ENCODE data around the gene CGA. TPM values are rescaled to one million over a fixed set of nuclear protein-coding genes. Genes with fewer than 3 reads are reported as not detected.

CGA gene
- total and polyA plus RNA-seq, 4 donors: not detected

DNA sequence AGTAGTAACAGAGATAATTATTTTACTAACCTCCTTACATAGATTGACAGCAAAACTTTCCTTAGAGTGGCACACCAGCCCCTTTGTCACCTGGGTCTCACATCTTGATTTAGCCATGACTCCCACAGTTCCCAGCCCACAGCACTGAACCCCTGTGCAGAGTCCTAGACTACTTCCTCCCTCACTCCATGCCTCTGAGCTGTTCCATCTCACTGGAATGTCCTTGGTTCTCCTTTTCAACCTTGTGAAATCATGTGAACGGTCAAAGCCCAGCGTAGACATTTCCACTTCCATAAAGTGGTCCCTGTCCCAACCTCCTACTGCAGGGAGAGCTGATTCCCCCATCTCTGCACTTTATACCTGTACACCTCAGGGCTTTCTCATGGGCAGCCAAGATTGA lies 19.7 kb downstream of the CGA start:
- intact Hi-C loops (cut with DNase I): no loop called here
- Histone ChIP-seq H3K4me1 (ENCODE audit: control insufficient read depth in 1 of 2, insufficient read depth in 2 of 2, low read length in 2 of 2) (no peaks in the 10 kb centered on the region), H3K27ac (ENCODE audit: low read depth in 1 of 2, low read length in 2 of 2) (no peak overlapping the region), H3K4me3 (ENCODE audit: low read length in 2 of 2) (no peak overlapping the region), H3K9me3 (ENCODE audit: control insufficient read depth, low read length) (no peaks in the 10 kb centered on the region), H3K36me3 (ENCODE audit: control insufficient read depth in 1 of 2, insufficient read depth in 2 of 2, low read length in 1 of 2) (no peaks in the 10 kb centered on the region), H3K27me3 (ENCODE audit: control insufficient read depth in 1 of 2, insufficient read depth in 2 of 2, low read length in 1 of 2) (no peaks in the 10 kb centered on the region)
- DNase-seq (no peak), ATAC-seq (ENCODE audit: low FRiP score) (no peak)
- WGBS, 2 donors: 92 to 97% methylated on average over 2 of the region's 2 CpGs

DNA sequence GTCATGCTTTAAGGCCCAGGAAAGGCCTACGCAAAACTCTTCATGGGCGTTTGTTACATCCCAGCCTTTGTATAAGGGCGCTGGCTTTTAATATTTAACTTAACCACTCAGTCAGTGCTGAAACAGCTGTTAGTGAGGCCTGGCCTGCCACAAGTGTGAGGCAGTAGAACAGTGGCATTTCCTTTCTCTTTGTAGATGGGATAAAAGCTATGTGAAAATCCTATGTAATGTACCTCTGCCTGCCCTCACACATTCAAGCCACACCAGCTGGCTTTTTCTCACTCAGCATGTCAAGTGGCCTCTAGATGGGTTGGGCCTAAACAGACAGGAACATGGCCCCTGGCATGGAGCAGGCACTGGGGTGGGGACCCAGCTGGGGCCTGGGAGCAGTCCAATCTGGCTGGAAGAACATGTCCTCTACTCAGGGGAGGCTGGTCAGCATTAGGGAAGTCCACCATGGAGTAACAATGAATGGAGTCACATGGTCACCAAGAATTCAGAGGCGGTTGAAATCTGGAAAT lies 20.7 kb downstream of the CGA start:
- 91 to 93% methylated on average over 4 of the region's 4 CpGs for WGBS, 2 donors
- no peak overlapping the region for H3K27ac ChIP-seq (ENCODE audit: low read depth in 1 of 2, low read length in 2 of 2)
- ATAC-seq (ENCODE audit: low FRiP score): no peak
- H3K27me3 ChIP-seq (ENCODE audit: control insufficient read depth in 1 of 2, insufficient read depth in 2 of 2, low read length in 1 of 2): no peaks in the 10 kb centered on the region
- no peak for DNase-seq
- no peaks in the 10 kb centered on the region for H3K9me3 ChIP-seq (ENCODE audit: control insufficient read depth, low read length)
- no peak overlapping the region for H3K4me3 ChIP-seq (ENCODE audit: low read length in 2 of 2)
- no peaks in the 10 kb centered on the region for H3K4me1 ChIP-seq (ENCODE audit: control insufficient read depth in 1 of 2, insufficient read depth in 2 of 2, low read length in 2 of 2)
- H3K36me3 ChIP-seq (ENCODE audit: control insufficient read depth in 1 of 2, insufficient read depth in 2 of 2, low read length in 1 of 2): no peaks in the 10 kb centered on the region
- intact Hi-C loops (cut with DNase I): no loop called here

DNA sequence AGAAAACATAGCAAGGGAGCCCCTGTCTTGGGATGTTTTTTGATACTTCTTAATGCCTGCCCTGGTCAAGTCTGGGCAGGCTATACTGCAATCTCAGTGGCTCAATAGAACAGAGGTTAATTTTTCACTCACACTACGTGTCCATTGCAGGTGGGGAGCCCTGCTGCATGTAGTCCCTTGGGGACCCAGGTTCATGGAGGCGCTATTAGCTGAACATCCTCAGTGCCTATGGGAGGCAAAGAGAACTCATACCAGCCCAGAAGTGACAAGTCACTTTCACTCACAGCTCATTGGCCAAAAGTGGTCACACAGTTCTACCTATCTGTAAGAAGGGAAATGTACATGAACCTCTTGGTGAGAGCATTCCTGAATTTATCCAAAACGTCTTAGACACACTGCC lies 23.2 kb downstream of the CGA start:
- intact Hi-C loops (cut with DNase I): no loop called here
- no peaks in the 10 kb centered on the region for H3K4me1 ChIP-seq (ENCODE audit: control insufficient read depth in 1 of 2, insufficient read depth in 2 of 2, low read length in 2 of 2)
- DNase-seq (no peak), ATAC-seq (ENCODE audit: low FRiP score) (no peak)
- no peaks in the 10 kb centered on the region for H3K36me3 ChIP-seq (ENCODE audit: control insufficient read depth in 1 of 2, insufficient read depth in 2 of 2, low read length in 1 of 2)
- WGBS, 2 donors: 56 to 58% methylated on average over 3 of the region's 3 CpGs
- H3K27ac ChIP-seq (ENCODE audit: low read depth in 1 of 2, low read length in 2 of 2): no peak overlapping the region
- no peak overlapping the region for H3K4me3 ChIP-seq (ENCODE audit: low read length in 2 of 2)
- no peaks in the 10 kb centered on the region for H3K27me3 ChIP-seq (ENCODE audit: control insufficient read depth in 1 of 2, insufficient read depth in 2 of 2, low read length in 1 of 2)
- no peaks in the 10 kb centered on the region for H3K9me3 ChIP-seq (ENCODE audit: control insufficient read depth, low read length)

DNA sequence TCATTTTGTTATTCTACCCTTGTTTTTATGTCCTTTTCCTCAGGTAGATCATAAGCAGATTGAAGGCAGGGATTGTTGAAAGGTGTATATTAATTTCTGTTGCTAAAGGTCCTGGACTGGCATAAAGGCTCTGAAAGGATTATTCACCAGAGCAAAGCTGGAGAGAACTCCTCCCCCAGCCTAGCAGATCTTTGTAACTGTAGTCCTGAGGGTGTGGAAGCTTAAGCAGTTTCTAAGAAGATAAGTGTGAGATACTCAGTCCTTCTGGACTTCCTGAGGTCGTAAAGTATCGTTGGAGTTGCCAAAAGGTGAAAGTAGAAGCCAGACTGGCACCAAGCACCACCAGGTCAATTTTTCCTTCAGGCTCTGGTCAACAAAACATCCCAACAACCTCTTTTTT lies 24.2 kb downstream of the CGA start:
- H3K27ac ChIP-seq (ENCODE audit: low read depth in 1 of 2, low read length in 2 of 2): no peak overlapping the region
- H3K36me3 ChIP-seq (ENCODE audit: control insufficient read depth in 1 of 2, insufficient read depth in 2 of 2, low read length in 1 of 2): no peaks in the 10 kb centered on the region
- H3K27me3 ChIP-seq (ENCODE audit: control insufficient read depth in 1 of 2, insufficient read depth in 2 of 2, low read length in 1 of 2): no peaks in the 10 kb centered on the region
- no peaks in the 10 kb centered on the region for H3K9me3 ChIP-seq (ENCODE audit: control insufficient read depth, low read length)
- no peaks in the 10 kb centered on the region for H3K4me1 ChIP-seq (ENCODE audit: control insufficient read depth in 1 of 2, insufficient read depth in 2 of 2, low read length in 2 of 2)
- 19 to 47% methylated on average over 2 of the region's 2 CpGs for WGBS, 2 donors
- DNase-seq (no peak), ATAC-seq (ENCODE audit: low FRiP score) (no peak)
- intact Hi-C loops (cut with DNase I): no loop called here
- H3K4me3 ChIP-seq (ENCODE audit: low read length in 2 of 2): no peak overlapping the region

DNA sequence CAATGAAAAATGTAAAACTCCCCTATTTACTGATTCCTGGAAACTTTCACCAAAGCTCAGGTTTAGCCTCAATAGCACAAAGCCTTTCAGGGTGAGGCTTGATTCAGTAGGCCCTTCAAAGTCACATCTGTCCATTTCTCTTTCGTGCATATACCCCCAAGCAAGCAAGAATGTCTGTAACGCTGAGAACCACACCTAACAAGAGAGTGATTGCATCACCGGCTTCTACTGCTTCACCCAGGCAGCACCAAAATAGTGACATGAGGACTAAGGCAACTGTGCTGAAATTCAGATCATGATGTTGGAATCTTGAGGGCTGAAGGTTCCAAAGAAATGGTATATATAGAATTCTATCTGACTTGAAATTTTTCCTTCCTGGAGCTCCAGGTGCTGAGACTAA lies 26.1 kb downstream of the CGA start:
- Histone ChIP-seq H3K36me3 (ENCODE audit: control insufficient read depth in 1 of 2, insufficient read depth in 2 of 2, low read length in 1 of 2) (no peaks in the 10 kb centered on the region), H3K9me3 (ENCODE audit: control insufficient read depth, low read length) (no peaks in the 10 kb centered on the region), H3K27ac (ENCODE audit: low read depth in 1 of 2, low read length in 2 of 2) (no peak overlapping the region), H3K27me3 (ENCODE audit: control insufficient read depth in 1 of 2, insufficient read depth in 2 of 2, low read length in 1 of 2) (no peaks in the 10 kb centered on the region), H3K4me1 (ENCODE audit: control insufficient read depth in 1 of 2, insufficient read depth in 2 of 2, low read length in 2 of 2) (no peaks in the 10 kb centered on the region), H3K4me3 (ENCODE audit: low read length in 2 of 2) (no peak overlapping the region)
- 69% methylated on average over 3 of the region's 3 CpGs for WGBS, 2 donors
- intact Hi-C loops (cut with DNase I): no loop called here
- ATAC-seq (ENCODE audit: low FRiP score): no peak
- no peak for DNase-seq

DNA sequence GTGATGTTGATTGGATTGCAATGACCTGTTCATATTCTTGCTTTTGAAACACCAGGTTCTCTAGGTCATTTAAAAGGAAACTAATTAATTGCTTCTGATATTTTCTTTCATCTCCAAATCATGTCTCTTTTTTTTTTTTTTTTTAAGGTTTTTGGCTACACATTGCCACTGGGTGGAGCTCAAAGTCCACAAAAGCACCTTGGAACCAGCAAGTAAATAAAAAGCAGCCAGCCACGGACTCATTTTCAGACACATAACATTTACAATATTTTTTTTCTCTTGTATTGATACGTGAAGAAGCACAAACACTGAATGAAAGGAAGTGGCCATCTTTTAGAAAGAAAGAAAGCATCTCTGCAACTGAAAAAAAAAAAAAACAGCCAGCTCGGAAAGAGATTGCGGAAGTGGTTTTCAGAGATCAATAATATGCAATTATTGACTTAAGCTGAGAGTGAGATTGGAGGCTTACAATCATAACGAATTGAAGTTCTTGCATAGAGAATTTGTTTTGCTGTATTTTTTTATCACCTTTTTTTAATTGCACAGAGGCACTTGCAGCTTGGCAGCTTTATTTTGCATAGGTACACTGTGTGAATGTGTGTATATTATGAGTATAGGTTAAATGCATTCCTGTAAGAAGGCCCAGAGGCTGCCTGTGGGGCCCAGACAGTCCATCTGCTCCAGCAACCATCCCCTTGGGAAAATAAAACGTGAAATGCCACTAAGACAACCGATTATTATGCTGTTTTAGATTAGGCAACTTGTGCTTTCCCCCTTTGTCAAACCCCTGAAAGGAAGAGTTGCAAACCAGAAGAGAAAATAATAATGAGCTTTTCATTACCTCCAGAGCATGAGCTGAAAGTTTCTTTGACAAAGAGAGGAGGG lies 28.2 kb downstream of the CGA start:
- ATAC-seq (ENCODE audit: low FRiP score) (no peak), DNase-seq (no peak)
- WGBS, 2 donors: 23 to 25% methylated on average over 7 of the region's 7 CpGs

DNA sequence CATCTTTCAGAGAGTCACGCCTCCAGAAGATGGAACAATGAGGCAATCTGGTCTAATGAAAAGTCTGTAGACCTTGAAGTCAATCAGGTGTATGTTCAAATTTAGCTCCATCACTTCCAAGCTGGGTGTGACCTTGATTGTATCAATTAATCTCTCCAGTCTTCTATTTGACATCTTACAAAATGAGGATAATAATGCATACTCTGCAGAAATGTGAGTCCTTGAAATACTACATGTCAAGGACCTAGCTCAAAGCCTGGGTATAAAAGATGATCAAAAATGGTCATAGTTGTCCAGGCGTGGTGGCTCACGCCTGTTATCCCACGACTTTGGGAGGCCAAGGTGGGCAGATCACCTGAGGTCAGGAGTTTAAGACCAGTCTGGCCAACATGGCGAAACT lies 29.8 kb downstream of the CGA start:
- WGBS, 2 donors: 80 to 83% methylated on average over 5 of the region's 5 CpGs
- no peak overlapping the region for H3K4me3 ChIP-seq (ENCODE audit: low read length in 2 of 2)
- ATAC-seq (ENCODE audit: low FRiP score) (no peak), DNase-seq (no peak)
- no peaks in the 10 kb centered on the region for H3K9me3 ChIP-seq (ENCODE audit: control insufficient read depth, low read length)
- no peaks in the 10 kb centered on the region for H3K36me3 ChIP-seq (ENCODE audit: control insufficient read depth in 1 of 2, insufficient read depth in 2 of 2, low read length in 1 of 2)
- no peaks in the 10 kb centered on the region for H3K4me1 ChIP-seq (ENCODE audit: control insufficient read depth in 1 of 2, insufficient read depth in 2 of 2, low read length in 2 of 2)
- no peak overlapping the region for H3K27ac ChIP-seq (ENCODE audit: low read depth in 1 of 2, low read length in 2 of 2)
- no peaks in the 10 kb centered on the region for H3K27me3 ChIP-seq (ENCODE audit: control insufficient read depth in 1 of 2, insufficient read depth in 2 of 2, low read length in 1 of 2)
- intact Hi-C loops (cut with DNase I): no loop called here

More for the DNA sequence above, 28.2 kb downstream of the CGA start:
- intact Hi-C loops (cut with DNase I): no loop called here
- Histone ChIP-seq H3K4me1 (ENCODE audit: control insufficient read depth in 1 of 2, insufficient read depth in 2 of 2, low read length in 2 of 2) (no peaks in the 10 kb centered on the region), H3K27ac (ENCODE audit: low read depth in 1 of 2, low read length in 2 of 2) (no peak overlapping the region), H3K36me3 (ENCODE audit: control insufficient read depth in 1 of 2, insufficient read depth in 2 of 2, low read length in 1 of 2) (no peaks in the 10 kb centered on the region), H3K9me3 (ENCODE audit: control insufficient read depth, low read length) (no peaks in the 10 kb centered on the region), H3K27me3 (ENCODE audit: control insufficient read depth in 1 of 2, insufficient read depth in 2 of 2, low read length in 1 of 2) (no peaks in the 10 kb centered on the region), H3K4me3 (ENCODE audit: low read length in 2 of 2) (no peak overlapping the region)

DNA sequence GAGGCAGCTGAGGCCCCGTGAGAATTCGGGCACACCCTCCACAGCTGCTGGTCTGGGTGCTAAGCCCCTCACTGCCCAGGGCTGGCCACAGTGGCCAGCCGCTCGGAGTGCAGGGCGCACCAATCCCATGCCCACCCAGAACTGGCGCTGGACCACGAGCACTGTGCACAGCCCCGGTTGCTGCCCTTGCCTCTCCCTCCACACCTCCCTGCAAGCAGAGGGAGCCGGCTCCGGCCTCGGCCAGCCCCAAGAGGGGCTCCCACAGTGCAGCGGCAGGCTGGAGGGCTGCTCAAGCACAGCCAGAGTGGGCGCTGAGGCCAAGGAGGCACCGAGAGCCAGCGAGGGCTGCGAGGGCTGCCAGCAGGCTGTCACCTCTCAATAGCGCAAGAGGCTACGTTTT lies 35.0 kb downstream of the CGA start:
- WGBS, 2 donors: 93 to 95% methylated on average over 17 to 18 of the region's 18 CpGs

More for the DNA sequence above, 35.0 kb downstream of the CGA start:
- H3K27ac ChIP-seq (ENCODE audit: low read depth in 1 of 2, low read length in 2 of 2): no peak overlapping the region
- H3K9me3 ChIP-seq (ENCODE audit: control insufficient read depth, low read length): no peaks in the 10 kb centered on the region
- H3K4me1 ChIP-seq (ENCODE audit: control insufficient read depth in 1 of 2, insufficient read depth in 2 of 2, low read length in 2 of 2): no peaks in the 10 kb centered on the region
- ATAC-seq (ENCODE audit: low FRiP score) (no peak), DNase-seq (peak in 1 of 2 donors; percentile 42)
- intact Hi-C loops (cut with DNase I): no loop called here
- no peak overlapping the region for H3K4me3 ChIP-seq (ENCODE audit: low read length in 2 of 2)
- no peaks in the 10 kb centered on the region for H3K27me3 ChIP-seq (ENCODE audit: control insufficient read depth in 1 of 2, insufficient read depth in 2 of 2, low read length in 1 of 2)
- no peaks in the 10 kb centered on the region for H3K36me3 ChIP-seq (ENCODE audit: control insufficient read depth in 1 of 2, insufficient read depth in 2 of 2, low read length in 1 of 2)

Data from aorta (tissue), 5 donors.